Measurements from ENCODE around the gene NUP214.
"Not testable (repeated sequence)": the region's sequence is repeated elsewhere in the genome, so short reads cannot be mapped to it uniquely, and the experiment has no call there.

The NUP214 gene

GRCh38 chr9:131262327-131263032 lies 137.1 kb downstream of the NUP214 start:
- H3K4me3 ChIP-seq (ENCODE audit: low read length): no peak overlapping the region; the same call in 1 of the 2 replicates
- TF ChIP-seq ZNF274 (IDR thresholded peaks at IDR 0.05; ENCODE audit: low read depth, low read length): no peak

GRCh38 chr9:131263033-131263343 lies 137.6 kb downstream of the NUP214 start:
- H3K4me3 ChIP-seq (ENCODE audit: low read length): not testable (repeated sequence)

- TF ChIP-seq ZNF274 (IDR thresholded peaks at IDR 0.05; ENCODE audit: low read depth, low read length): no peak
- no peak overlapping the region for H3K4me3 ChIP-seq (ENCODE audit: low read length)
Measured at GRCh38 chr9:131263701-131264100, 138.3 kb downstream of the NUP214 start.

GRCh38 chr9:131264231-131264630 lies 138.8 kb downstream of the NUP214 start:
- no peak overlapping the region for H3K4me3 ChIP-seq (ENCODE audit: low read length)
- TF ChIP-seq ZNF274 (IDR thresholded peaks at IDR 0.05; ENCODE audit: low read depth, low read length): no peak

GRCh38 chr9:131266266-131267229 lies 141.2 kb downstream of the NUP214 start:
- no peak overlapping the region for H3K4me3 ChIP-seq (ENCODE audit: low read length)
- TF ChIP-seq ZNF274 (IDR thresholded peaks at IDR 0.05; ENCODE audit: low read depth, low read length): no peak

- peak overlapping the region; percentile 10; the same call in 1 of the 2 replicates for H3K4me3 ChIP-seq (ENCODE audit: low read length)
- TF ChIP-seq ZNF274 (IDR thresholded peaks at IDR 0.05; ENCODE audit: low read depth, low read length): no peak
Measured at GRCh38 chr9:131270171-131271015, 145.0 kb downstream of the NUP214 start.

GRCh38 chr9:131271016-131271273 lies 145.6 kb downstream of the NUP214 start:
- peak overlapping the region; percentile 10; the same call in 1 of the 2 replicates for H3K4me3 ChIP-seq (ENCODE audit: low read length)

GRCh38 chr9:131271506-131271931 lies 146.1 kb downstream of the NUP214 start:
- no peak for TF ChIP-seq ZNF274 (IDR thresholded peaks at IDR 0.05; ENCODE audit: low read depth, low read length)
- H3K4me3 ChIP-seq (ENCODE audit: low read length): peak overlapping the region; percentile 10; the same call in 1 of the 2 replicates

GRCh38 chr9:131272212-131272611 lies 146.8 kb downstream of the NUP214 start:
- peak overlapping the region; percentile 77; the same call in 1 of the 2 replicates for H3K4me3 ChIP-seq (ENCODE audit: low read length)
- TF ChIP-seq ZNF274 (IDR thresholded peaks at IDR 0.05; ENCODE audit: low read depth, low read length): no peak

- TF ChIP-seq ZNF274 (IDR thresholded peaks at IDR 0.05; ENCODE audit: low read depth, low read length): no peak
- H3K4me3 ChIP-seq (ENCODE audit: low read length): peak overlapping the region; percentile 77; the same call in 1 of the 2 replicates
Measured at GRCh38 chr9:131273146-131273855, 147.9 kb downstream of the NUP214 start.

- peak overlapping the region; percentile 77; the same call in 1 of the 2 replicates for H3K4me3 ChIP-seq (ENCODE audit: low read length)
- no peak for TF ChIP-seq ZNF274 (IDR thresholded peaks at IDR 0.05; ENCODE audit: low read depth, low read length)
Measured at GRCh38 chr9:131273856-131274673, 148.7 kb downstream of the NUP214 start.

- H3K4me3 ChIP-seq (ENCODE audit: low read length): peak overlapping the region; percentile 77; the same call in 1 of the 2 replicates
- no peak for TF ChIP-seq ZNF274 (IDR thresholded peaks at IDR 0.05; ENCODE audit: low read depth, low read length)
Measured at GRCh38 chr9:131274674-131275331, 149.4 kb downstream of the NUP214 start.

Measured in GM08714 (cell line).